Large intestine (tissue), 3 donors: ENCODE results near the gene PYCARD. TPM values are rescaled to one million over a fixed set of nuclear protein-coding genes. Genes with fewer than 3 reads are reported as not detected.

Experiments
- DNase-seq, 2 donors: peaks; one replicate each; pipeline versions ENCODE4 v3.0.0 to v3.0.0-alpha.2; 2013
- H3K27ac ChIP-seq: one replicate; pipeline ENCODE4 v1.5.1; 2013; ENCODE audit warnings: low read length
- H3K27me3 ChIP-seq: 2 replicates; pipeline ENCODE4 v1.6.1; 2013; ENCODE audit warnings: low read length; ENCODE audit not compliant: control insufficient read depth, insufficient read depth
- H3K36me3 ChIP-seq: 2 replicates; pipeline ENCODE4 v1.6.1; 2013; ENCODE audit warnings: low read length; ENCODE audit not compliant: control insufficient read depth, insufficient read depth
- H3K4me1 ChIP-seq: one replicate; pipeline ENCODE4 v1.6.1; 2013; ENCODE audit warnings: low read length; ENCODE audit not compliant: control insufficient read depth, insufficient read depth
- H3K4me3 ChIP-seq: one replicate; pipeline ENCODE4 v1.5.1; 2013; ENCODE audit warnings: low read length
- H3K9me3 ChIP-seq: one replicate; pipeline ENCODE4 v1.6.1; 2013; ENCODE audit warnings: mild to moderate bottlenecking, low read depth, low read length, moderate library complexity; ENCODE audit not compliant: control insufficient read depth
- WGBS: methylation state at CpG from one replicate; pipeline ENCODE4 v1.1.5; 2013; ENCODE audit warnings: low lambda C conversion rate; ENCODE audit not compliant: insufficient coverage; 5-methylcytosine and 5-hydroxymethylcytosine counted together
- polyA plus RNA-seq: library from polyadenylated mRNA; unstranded; fragments of 120-200 nt; gene quantifications from one replicate; pipeline ENCODE4 v1.2.1, GENCODE V29; 2013

PYCARD gene
- polyA plus RNA-seq, 1 donor: 42.4 TPM

DNA sequence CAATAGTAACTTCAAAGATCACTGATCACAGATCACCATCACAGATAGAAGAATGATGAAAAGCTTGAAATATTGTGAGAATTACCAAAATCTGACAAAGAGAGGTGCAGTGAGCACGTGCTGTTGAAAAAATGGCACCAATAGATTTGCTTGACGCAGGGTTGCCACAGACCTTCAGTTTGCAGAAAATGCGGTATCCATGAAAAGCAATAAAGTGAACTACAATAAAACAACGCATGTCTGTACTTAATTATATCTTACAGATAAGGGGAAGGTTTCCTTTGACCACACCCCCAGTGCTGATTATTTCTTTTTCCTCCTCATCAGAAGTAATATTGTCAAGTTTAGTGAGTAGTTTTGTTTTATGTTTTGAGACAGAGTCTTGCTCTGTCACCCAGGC, 35.5 kb upstream of the PYCARD start:
- Histone ChIP-seq H3K9me3 (no peaks in the 10 kb centered on the region), H3K27me3 (no peaks in the 10 kb centered on the region), H3K36me3 (no peaks in the 10 kb centered on the region), H3K4me3 (no peak overlapping the region), H3K4me1 (peaks cover 3% of the 10 kb centered on the region), H3K27ac (no peak overlapping the region)
- 40% methylated on average over 1 of the region's 4 CpGs for WGBS
- peak in 1 of 2 donors; percentile 67 for DNase-seq

- DNase-seq: no peak
- Histone ChIP-seq H3K27ac (peak overlapping the region; percentile 26), H3K4me3 (no peak overlapping the region), H3K27me3 (no peaks in the 10 kb centered on the region), H3K9me3 (peaks cover 8% of the 10 kb centered on the region), H3K36me3 (no peaks in the 10 kb centered on the region), H3K4me1 (peaks cover 5% of the 10 kb centered on the region)
- WGBS: no CpG with 5 or more reads among the region's 10 CpGs
These were observed 26.9 kb upstream of the PYCARD start for GRCh38 chr16:31229501-31229900.

- WGBS: no CpG with 5 or more reads among the region's 4 CpGs
- no peak for DNase-seq
- peaks cover 8% of the 10 kb centered on the region for H3K9me3 ChIP-seq
- peaks cover 5% of the 10 kb centered on the region for H3K4me1 ChIP-seq
- H3K27ac ChIP-seq: no peak overlapping the region
- no peaks in the 10 kb centered on the region for H3K27me3 ChIP-seq
- no peaks in the 10 kb centered on the region for H3K36me3 ChIP-seq
- H3K4me3 ChIP-seq: no peak overlapping the region
These were observed 25.6 kb upstream of the PYCARD start for GRCh38 chr16:31228206-31228605.

- H3K4me1 ChIP-seq: peaks cover 5% of the 10 kb centered on the region
- no peaks in the 10 kb centered on the region for H3K36me3 ChIP-seq
- no peak overlapping the region for H3K27ac ChIP-seq
- 100% methylated on average over 1 of the region's 3 CpGs for WGBS
- no peak overlapping the region for H3K4me3 ChIP-seq
- no peaks in the 10 kb centered on the region for H3K9me3 ChIP-seq
- no peaks in the 10 kb centered on the region for H3K27me3 ChIP-seq
- no peak for DNase-seq
These were observed 22.6 kb upstream of the PYCARD start for GRCh38 chr16:31225193-31225592.

DNA sequence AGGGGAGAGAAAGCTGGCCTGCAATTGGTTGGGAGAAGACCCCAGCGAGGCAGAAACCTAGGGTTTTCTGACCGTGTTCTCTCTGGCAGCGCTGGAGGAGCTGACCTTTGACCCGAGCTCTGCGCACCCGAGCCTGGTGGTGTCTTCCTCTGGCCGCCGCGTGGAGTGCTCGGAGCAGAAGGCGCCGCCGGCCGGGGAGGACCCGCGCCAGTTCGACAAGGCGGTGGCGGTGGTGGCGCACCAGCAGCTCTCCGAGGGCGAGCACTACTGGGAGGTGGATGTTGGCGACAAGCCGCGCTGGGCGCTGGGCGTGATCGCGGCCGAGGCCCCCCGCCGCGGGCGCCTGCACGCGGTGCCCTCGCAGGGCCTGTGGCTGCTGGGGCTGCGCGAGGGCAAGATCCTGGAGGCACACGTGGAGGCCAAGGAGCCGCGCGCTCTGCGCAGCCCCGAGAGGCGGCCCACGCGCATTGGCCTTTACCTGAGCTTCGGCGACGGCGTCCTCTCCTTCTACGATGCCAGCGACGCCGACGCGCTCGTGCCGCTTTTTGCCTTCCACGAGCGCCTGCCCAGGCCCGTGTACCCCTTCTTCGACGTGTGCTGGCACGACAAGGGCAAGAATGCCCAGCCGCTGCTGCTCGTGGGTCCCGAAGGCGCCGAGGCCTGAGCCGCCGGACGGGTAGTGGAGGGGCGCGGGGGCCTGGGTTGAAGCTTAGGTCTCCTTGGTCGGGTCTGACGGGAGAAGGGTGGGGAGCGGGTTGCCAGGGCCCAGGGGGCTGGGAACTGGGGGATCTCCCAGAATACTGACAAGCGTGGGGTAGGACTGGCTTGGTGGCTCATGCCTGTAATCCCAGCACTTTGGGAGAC, 21.8 kb upstream of the PYCARD start:
- no CpG with 5 or more reads among the region's 80 CpGs for WGBS
- H3K27me3 ChIP-seq: no peaks in the 10 kb centered on the region
- no peak overlapping the region for H3K27ac ChIP-seq
- no peak overlapping the region for H3K4me3 ChIP-seq
- no peak for DNase-seq
- peaks cover 2% of the 10 kb centered on the region for H3K4me1 ChIP-seq
- no peaks in the 10 kb centered on the region for H3K36me3 ChIP-seq
- H3K9me3 ChIP-seq: no peaks in the 10 kb centered on the region

- Histone ChIP-seq H3K4me1 (no peaks in the 10 kb centered on the region), H3K27me3 (peaks cover 6% of the 10 kb centered on the region), H3K36me3 (no peaks in the 10 kb centered on the region), H3K27ac (no peak overlapping the region), H3K9me3 (no peaks in the 10 kb centered on the region), H3K4me3 (no peak overlapping the region)
- no peak for DNase-seq
- WGBS: no CpG with 5 or more reads among the region's 5 CpGs
These were observed 20.5 kb upstream of the PYCARD start for GRCh38 chr16:31223044-31223443.

GRCh38 chr16:31221357-31222160, 19.0 kb upstream of the PYCARD start:
- no peak for DNase-seq
- Histone ChIP-seq H3K27me3 (peaks cover 21% of the 10 kb centered on the region), H3K27ac (no peak overlapping the region), H3K4me1 (peaks cover 5% of the 10 kb centered on the region), H3K9me3 (peaks cover 5% of the 10 kb centered on the region), H3K36me3 (no peaks in the 10 kb centered on the region), H3K4me3 (no peak overlapping the region)
- WGBS: 100% methylated on average over 5 of the region's 12 CpGs

- Histone ChIP-seq H3K4me3 (no peak overlapping the region), H3K27ac (no peak overlapping the region), H3K4me1 (peaks cover 22% of the 10 kb centered on the region), H3K27me3 (peaks cover 42% of the 10 kb centered on the region), H3K9me3 (peaks cover 8% of the 10 kb centered on the region), H3K36me3 (no peaks in the 10 kb centered on the region)
- DNase-seq: no peak
- WGBS: no CpG with 5 or more reads among the region's 15 CpGs
These were observed 16.7 kb upstream of the PYCARD start for GRCh38 chr16:31219154-31219741.

DNA sequence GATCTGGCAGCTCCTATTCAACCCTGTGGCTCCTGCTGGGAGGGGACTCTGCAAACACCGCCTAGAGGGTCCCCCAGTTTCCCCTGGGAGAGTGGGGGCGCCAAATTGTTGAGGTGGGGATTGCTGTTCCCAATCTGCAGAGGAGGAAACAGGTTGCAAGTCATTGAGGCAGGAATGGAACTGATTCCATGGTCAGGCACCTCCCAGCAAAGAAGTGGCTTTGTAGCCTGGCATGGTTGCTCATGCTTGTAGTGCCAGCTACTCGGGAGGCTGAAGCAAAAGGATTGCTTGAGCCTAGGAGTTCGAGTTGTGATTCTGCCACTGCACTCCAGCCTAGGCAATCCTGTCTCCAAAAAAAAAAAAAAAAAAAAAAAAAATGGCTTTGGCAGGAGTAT, 14.6 kb upstream of the PYCARD start:
- no peak overlapping the region for H3K27ac ChIP-seq
- no peak overlapping the region for H3K4me3 ChIP-seq
- no peak for DNase-seq
- peaks cover 25% of the 10 kb centered on the region for H3K4me1 ChIP-seq
- H3K36me3 ChIP-seq: no peaks in the 10 kb centered on the region
- no CpG with 5 or more reads among the region's 4 CpGs for WGBS
- H3K27me3 ChIP-seq: peaks cover 51% of the 10 kb centered on the region
- H3K9me3 ChIP-seq: peaks cover 8% of the 10 kb centered on the region

DNA sequence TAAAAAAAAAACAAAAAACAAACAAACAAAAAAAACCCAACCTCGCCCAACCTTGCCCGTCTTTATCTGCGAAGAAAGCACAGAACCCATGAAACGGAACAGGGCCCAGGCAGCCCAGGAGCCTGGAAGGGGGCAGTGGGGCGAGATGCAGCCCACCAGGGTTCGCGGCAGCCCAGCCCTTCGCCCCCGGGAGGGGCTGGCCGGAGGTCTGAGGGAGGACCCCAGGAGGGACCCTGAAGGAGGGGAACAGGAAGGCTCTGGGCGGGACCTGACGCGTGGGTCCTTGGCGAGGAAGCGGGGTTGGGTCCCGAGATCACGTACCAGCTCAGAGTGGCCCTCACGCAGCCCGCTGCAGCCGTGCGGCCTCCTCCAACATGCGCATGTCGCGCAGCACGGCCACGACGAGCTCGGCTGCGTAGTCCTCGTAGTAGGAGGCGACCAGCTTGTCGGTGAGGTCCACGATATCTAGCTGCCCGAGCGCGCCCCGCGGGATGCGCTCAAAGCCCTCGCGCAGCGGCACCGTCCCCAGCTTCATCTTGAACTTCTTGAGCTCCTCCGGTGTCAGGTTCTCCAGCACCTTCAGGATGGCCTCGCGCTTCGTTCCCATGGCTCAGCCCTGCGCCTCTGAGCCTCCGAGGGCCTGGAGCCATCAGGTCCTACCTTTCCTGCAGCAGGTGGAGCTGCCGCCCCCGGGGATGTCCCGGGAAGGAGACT, 14.0 kb upstream of the PYCARD start, which contains the start of gene PYDC1:
Gene PYDC1 (minus strand): TSS at position 714 of the 714 bp plus-strand sequence. CDS start 107 bp downstream, at position 607.
- Histone ChIP-seq H3K27ac (no peak within 1 kb of the TSS), H3K4me1 (peaks cover 25% of the 10 kb centered on the region), H3K27me3 (peaks cover 51% of the 10 kb centered on the region), H3K9me3 (peaks cover 8% of the 10 kb centered on the region), H3K36me3 (no peaks in the 10 kb centered on the region), H3K4me3 (peak within 1 kb of the TSS; percentile 5)
- DNase-seq: peak in 1 of 2 donors; percentile 43
- WGBS: no CpG with 5 or more reads among the region's 52 CpGs
